Measurements from ENCODE around the gene SMIM5. TPM values are rescaled to one million over a fixed set of nuclear protein-coding genes. Genes with fewer than 3 reads are reported as not detected.
A peak's percentile ranks its signal among the peaks of the same experiment; 100 is the strongest.

The SMIM5 gene
- total and polyA plus RNA-seq, 9 of the 15 experiments (the other 6 are each of a cell fraction or from before 2014, with no cell fraction given) = 0.08 TPM; not detected in 8

DNA sequence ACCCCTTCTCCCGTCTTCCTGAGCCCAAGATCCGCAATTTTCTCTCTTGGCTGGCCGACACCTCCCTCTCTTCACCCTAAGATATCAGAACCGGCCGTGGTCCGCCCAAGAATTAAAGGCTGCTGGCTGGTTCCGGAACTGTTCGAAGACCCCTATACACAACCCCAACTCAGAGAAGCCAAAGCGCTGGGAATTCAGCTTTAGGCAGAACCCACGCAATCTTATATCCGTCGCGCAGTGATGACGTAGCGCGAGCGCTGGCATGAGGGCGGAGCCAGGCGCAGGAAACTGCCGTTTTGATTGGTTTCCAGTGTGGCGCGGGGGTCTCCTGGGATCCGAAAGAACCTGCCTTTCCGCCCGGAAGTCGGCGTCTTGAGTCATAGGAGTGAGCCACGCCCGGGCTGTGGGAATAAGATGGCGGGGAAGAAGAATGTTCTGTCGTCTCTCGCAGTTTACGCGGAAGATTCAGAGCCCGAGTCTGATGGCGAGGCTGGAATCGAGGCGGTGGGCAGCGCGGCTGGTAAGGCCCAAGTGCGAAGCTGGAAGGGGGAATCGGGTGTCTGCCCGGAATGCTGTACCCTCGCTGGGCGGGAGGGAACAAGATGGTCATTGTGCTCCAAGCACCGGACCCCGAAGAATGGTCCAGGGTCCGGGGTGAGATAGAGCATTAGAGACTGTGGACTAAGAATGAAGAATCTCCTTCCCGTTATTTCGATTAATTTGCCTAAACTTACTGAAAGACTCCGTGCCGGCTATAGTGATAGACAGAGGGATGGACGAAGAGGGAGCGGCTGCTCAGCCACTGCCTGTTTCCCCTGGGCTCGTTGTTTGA lies 33.9 kb downstream of the SMIM5 start, which contains the start of the genes RECQL5 and SAP30BP (continued):
- TF ChIP-seq, protein P1, sequence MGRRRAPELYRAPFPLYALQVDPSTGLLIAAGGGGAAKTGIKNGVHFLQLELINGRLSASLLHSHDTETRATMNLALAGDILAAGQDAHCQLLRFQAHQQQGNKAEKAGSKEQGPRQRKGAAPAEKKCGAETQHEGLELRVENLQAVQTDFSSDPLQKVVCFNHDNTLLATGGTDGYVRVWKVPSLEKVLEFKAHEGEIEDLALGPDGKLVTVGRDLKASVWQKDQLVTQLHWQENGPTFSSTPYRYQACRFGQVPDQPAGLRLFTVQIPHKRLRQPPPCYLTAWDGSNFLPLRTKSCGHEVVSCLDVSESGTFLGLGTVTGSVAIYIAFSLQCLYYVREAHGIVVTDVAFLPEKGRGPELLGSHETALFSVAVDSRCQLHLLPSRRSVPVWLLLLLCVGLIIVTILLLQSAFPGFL (CRISPR knock-in tag; IDR thresholded peaks at IDR 0.05) = no peak
- TF ChIP-seq ZNF324 (CRISPR knock-in tag; IDR thresholded peaks at IDR 0.05) (no peak), ZNF165 (CRISPR knock-in tag; IDR thresholded peaks at IDR 0.05; ENCODE audit: borderline replicate concordance) (no peak), JUND (IDR thresholded peaks at IDR 0.05; ENCODE audit: borderline replicate concordance, low read depth, low read length) (peak; percentile 53), JUND (tag; IDR thresholded peaks at IDR 0.05; ENCODE audit: borderline replicate concordance, low read depth, low read length) (peak; percentile 56; the same call in 1 of the 3 replicates), MCM5 (IDR thresholded peaks at IDR 0.05; ENCODE audit: low read depth) (no peak), HCFC1 (IDR thresholded peaks at IDR 0.05; ENCODE audit: low read depth, low read length) (peak; percentile 78), ZNF778 (CRISPR knock-in tag; IDR thresholded peaks at IDR 0.05) (no peak), RBM15 (IDR thresholded peaks at IDR 0.05; ENCODE audit: insufficient read depth, low read length) (no peak), POLR2AphosphoS2 (IDR thresholded peaks at IDR 0.05; ENCODE audit: low read length) (no peak), RFX1 (IDR thresholded peaks at IDR 0.05) (no peak), ZKSCAN3 (CRISPR knock-in tag; IDR thresholded peaks at IDR 0.05) (no peak)
- TF ChIP-seq, protein P2, sequence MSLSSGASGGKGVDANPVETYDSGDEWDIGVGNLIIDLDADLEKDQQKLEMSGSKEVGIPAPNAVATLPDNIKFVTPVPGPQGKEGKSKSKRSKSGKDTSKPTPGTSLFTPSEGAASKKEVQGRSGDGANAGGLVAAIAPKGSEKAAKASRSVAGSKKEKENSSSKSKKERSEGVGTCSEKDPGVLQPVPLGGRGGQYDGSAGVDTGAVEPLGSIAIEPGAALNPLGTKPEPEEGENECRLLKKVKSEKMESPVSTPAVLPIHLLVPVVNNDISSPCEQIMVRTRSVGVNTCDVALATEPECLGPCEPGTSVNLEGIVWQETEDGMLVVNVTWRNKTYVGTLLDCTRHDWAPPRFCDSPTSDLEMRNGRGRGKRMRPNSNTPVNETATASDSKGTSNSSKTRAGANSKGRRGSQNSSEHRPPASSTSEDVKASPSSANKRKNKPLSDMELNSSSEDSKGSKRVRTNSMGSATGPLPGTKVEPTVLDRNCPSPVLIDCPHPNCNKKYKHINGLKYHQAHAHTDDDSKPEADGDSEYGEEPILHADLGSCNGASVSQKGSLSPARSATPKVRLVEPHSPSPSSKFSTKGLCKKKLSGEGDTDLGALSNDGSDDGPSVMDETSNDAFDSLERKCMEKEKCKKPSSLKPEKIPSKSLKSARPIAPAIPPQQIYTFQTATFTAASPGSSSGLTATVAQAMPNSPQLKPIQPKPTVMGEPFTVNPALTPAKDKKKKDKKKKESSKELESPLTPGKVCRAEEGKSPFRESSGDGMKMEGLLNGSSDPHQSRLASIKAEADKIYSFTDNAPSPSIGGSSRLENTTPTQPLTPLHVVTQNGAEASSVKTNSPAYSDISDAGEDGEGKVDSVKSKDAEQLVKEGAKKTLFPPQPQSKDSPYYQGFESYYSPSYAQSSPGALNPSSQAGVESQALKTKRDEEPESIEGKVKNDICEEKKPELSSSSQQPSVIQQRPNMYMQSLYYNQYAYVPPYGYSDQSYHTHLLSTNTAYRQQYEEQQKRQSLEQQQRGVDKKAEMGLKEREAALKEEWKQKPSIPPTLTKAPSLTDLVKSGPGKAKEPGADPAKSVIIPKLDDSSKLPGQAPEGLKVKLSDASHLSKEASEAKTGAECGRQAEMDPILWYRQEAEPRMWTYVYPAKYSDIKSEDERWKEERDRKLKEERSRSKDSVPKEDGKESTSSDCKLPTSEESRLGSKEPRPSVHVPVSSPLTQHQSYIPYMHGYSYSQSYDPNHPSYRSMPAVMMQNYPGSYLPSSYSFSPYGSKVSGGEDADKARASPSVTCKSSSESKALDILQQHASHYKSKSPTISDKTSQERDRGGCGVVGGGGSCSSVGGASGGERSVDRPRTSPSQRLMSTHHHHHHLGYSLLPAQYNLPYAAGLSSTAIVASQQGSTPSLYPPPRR (CRISPR knock-in tag; IDR thresholded peaks at IDR 0.05; ENCODE audit: borderline replicate concordance) = no peak; the same call in 1 of the 2 replicates
- TF ChIP-seq, protein P3, sequence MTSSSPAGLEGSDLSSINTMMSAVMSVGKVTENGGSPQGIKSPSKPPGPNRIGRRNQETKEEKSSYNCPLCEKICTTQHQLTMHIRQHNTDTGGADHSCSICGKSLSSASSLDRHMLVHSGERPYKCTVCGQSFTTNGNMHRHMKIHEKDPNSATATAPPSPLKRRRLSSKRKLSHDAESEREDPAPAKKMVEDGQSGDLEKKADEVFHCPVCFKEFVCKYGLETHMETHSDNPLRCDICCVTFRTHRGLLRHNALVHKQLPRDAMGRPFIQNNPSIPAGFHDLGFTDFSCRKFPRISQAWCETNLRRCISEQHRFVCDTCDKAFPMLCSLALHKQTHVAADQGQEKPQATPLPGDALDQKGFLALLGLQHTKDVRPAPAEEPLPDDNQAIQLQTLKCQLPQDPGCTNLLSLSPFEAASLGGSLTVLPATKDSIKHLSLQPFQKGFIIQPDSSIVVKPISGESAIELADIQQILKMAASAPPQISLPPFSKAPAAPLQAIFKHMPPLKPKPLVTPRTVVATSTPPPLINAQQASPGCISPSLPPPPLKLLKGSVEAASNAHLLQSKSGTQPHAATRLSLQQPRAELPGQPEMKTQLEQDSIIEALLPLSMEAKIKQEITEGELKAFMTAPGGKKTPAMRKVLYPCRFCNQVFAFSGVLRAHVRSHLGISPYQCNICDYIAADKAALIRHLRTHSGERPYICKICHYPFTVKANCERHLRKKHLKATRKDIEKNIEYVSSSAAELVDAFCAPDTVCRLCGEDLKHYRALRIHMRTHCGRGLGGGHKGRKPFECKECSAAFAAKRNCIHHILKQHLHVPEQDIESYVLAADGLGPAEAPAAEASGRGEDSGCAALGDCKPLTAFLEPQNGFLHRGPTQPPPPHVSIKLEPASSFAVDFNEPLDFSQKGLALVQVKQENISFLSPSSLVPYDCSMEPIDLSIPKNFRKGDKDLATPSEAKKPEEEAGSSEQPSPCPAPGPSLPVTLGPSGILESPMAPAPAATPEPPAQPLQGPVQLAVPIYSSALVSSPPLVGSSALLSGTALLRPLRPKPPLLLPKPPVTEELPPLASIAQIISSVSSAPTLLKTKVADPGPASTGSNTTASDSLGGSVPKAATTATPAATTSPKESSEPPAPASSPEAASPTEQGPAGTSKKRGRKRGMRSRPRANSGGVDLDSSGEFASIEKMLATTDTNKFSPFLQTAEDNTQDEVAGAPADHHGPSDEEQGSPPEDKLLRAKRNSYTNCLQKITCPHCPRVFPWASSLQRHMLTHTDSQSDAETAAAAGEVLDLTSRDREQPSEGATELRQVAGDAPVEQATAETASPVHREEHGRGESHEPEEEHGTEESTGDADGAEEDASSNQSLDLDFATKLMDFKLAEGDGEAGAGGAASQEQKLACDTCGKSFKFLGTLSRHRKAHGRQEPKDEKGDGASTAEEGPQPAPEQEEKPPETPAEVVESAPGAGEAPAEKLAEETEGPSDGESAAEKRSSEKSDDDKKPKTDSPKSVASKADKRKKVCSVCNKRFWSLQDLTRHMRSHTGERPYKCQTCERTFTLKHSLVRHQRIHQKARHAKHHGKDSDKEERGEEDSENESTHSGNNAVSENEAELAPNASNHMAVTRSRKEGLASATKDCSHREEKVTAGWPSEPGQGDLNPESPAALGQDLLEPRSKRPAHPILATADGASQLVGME (CRISPR knock-in tag; IDR thresholded peaks at IDR 0.05) = no peak
